ENCODE measurements around the gene C19orf18. TPM values are rescaled to one million over a fixed set of nuclear protein-coding genes. Genes with fewer than 3 reads are reported as not detected.
A peak's percentile ranks its signal among the peaks of the same experiment; 100 is the strongest.

The C19orf18 gene
- total RNA-seq, 6 donors from 2014 or later, result 0.46 to 7.7 (median 1.2) TPM; not detected in 1

GRCh38 chr19:58002384-58003173 lies 28.2 kb upstream of the C19orf18 start, which contains the start of gene ZNF606:
Gene ZNF606 (minus strand): TSS chr19:58002820. CDS start chr19:58001319, 1,501 bp downstream.
- H3K27ac ChIP-seq, result peak within 1 kb of the TSS; percentile 91 to 98 (median 96)
- DNase-seq (peak; percentile 87 to 98), ATAC-seq (ENCODE audit: low FRiP score in 2 of 2) (peak; percentile 97 to 99)
- no peaks in the 10 kb centered on the region for H3K27me3 ChIP-seq
- H3K4me1 ChIP-seq, result peaks cover 14 to 25% (median 18%) of the 10 kb centered on the region in 4 donors
- WGBS, 2 donors, result 1 to 5% methylated on average over 28 to 50 of the region's 91 CpGs
- peak within 1 kb of the TSS; percentile 86 to 97 (median 96) for H3K4me3 ChIP-seq
- TF ChIP-seq POLR2AphosphoS5 (IDR thresholded peaks at IDR 0.05), result peak; percentile 91 to 92
- peak in 2 of 6 experiments; percentile 12 to 29 for TF ChIP-seq CTCF (IDR thresholded peaks at IDR 0.05)
- peak; percentile 19 to 87 (median 65) for TF ChIP-seq POLR2A (IDR thresholded peaks at IDR 0.05)
- no peak for TF ChIP-seq EP300 (IDR thresholded peaks at IDR 0.05)
- H3K9me3 ChIP-seq, result peaks cover 14 to 71% (median 65%) of the 10 kb centered on the region in 4 donors
- H3K36me3 ChIP-seq, result peaks cover 25 to 54% (median 52%) of the 10 kb centered on the region in 4 donors

- DNase-seq (no peak), ATAC-seq (ENCODE audit: low FRiP score in 2 of 2) (no peak)
- H3K27me3 ChIP-seq, result no peaks in the 10 kb centered on the region
- H3K27ac ChIP-seq, result peak overlapping the region; percentile 91 to 98 (median 96)
- H3K9me3 ChIP-seq, result peaks cover 8 to 71% (median 62%) of the 10 kb centered on the region in 4 donors
- H3K36me3 ChIP-seq, result peaks cover 25 to 59% (median 55%) of the 10 kb centered on the region in 4 donors
- WGBS, 2 donors, result 6 to 12% methylated on average over 4 to 23 of the region's 23 CpGs
- H3K4me3 ChIP-seq, result peak overlapping the region; percentile 86 to 97 (median 96)
- H3K4me1 ChIP-seq, result peaks cover 14 to 25% (median 18%) of the 10 kb centered on the region in 4 donors
- no peak for TF ChIP-seq POLR2AphosphoS5 (IDR thresholded peaks at IDR 0.05)
Observed at GRCh38 chr19:58001895-58002369, 27.6 kb upstream of the C19orf18 start.

- H3K9me3 ChIP-seq, result peaks cover 0 to 71% (median 61%) of the 10 kb centered on the region in 4 donors
- no peak overlapping the region for H3K27ac ChIP-seq
- H3K4me1 ChIP-seq, result peaks cover 14 to 25% (median 18%) of the 10 kb centered on the region in 4 donors
- DNase-seq (no peak), ATAC-seq (ENCODE audit: low FRiP score in 2 of 2) (no peak)
- H3K4me3 ChIP-seq, result peak overlapping the region in 1 of 4 donors; percentile 97
- peaks cover 25 to 58% (median 55%) of the 10 kb centered on the region in 4 donors for H3K36me3 ChIP-seq
- TF ChIP-seq POLR2A (IDR thresholded peaks at IDR 0.05) (no peak), EP300 (IDR thresholded peaks at IDR 0.05) (no peak), POLR2AphosphoS5 (IDR thresholded peaks at IDR 0.05) (no peak), CTCF (IDR thresholded peaks at IDR 0.05) (no peak)
- no peaks in the 10 kb centered on the region for H3K27me3 ChIP-seq
- 99 to 100% methylated on average over 4 of the region's 4 CpGs for WGBS, 2 donors
Observed at GRCh38 chr19:58000677-58001076, 26.3 kb upstream of the C19orf18 start.

GRCh38 chr19:57992841-57993240 lies 18.5 kb upstream of the C19orf18 start:
- 0 to 93% methylated on average over 1 of the region's 1 CpG for WGBS, 2 donors
- DNase-seq (no peak), ATAC-seq (ENCODE audit: low FRiP score in 2 of 2) (no peak)
- H3K9me3 ChIP-seq, result peaks cover 53 to 97% (median 91%) of the 10 kb centered on the region in 4 donors
- peaks cover 13 to 64% (median 54%) of the 10 kb centered on the region in 4 donors for H3K36me3 ChIP-seq
- H3K4me3 ChIP-seq, result no peak overlapping the region
- H3K27me3 ChIP-seq, result no peaks in the 10 kb centered on the region
- H3K4me1 ChIP-seq, result no peaks in the 10 kb centered on the region
- H3K27ac ChIP-seq, result no peak overlapping the region
- no peak for TF ChIP-seq POLR2A (IDR thresholded peaks at IDR 0.05)
- TF ChIP-seq CTCF (IDR thresholded peaks at IDR 0.05), result no peak
- no peak for TF ChIP-seq EP300 (IDR thresholded peaks at IDR 0.05)

GRCh38 chr19:57978586-57979289 lies 4.4 kb upstream of the C19orf18 start:
- WGBS, 2 donors, result 90 to 100% methylated on average over 3 of the region's 3 CpGs
- no peaks in the 10 kb centered on the region for H3K4me1 ChIP-seq
- H3K36me3 ChIP-seq, result peaks cover 23 to 65% (median 54%) of the 10 kb centered on the region in 4 donors
- no peak for ATAC-seq (ENCODE audit: low FRiP score in 2 of 2)
- no peaks in the 10 kb centered on the region for H3K27me3 ChIP-seq
- H3K27ac ChIP-seq, result no peak overlapping the region
- no peak overlapping the region for H3K4me3 ChIP-seq
- TF ChIP-seq EP300 (IDR thresholded peaks at IDR 0.05) (no peak), CTCF (IDR thresholded peaks at IDR 0.05) (no peak)
- no peak for DNase-seq
- H3K9me3 ChIP-seq, result peaks cover 98 to 100% (median 99%) of the 10 kb centered on the region in 4 donors
